Keratinocyte (primary cell): ENCODE measurements around the gene NME8. TPM values are rescaled to one million over a fixed set of nuclear protein-coding genes. Genes with fewer than 3 reads are reported as not detected.

ENCODE experiments used
- DNase-seq: peaks from one replicate; pipeline ENCODE4 v3.0.0-alpha.2; 2011; ENCODE audit warnings: low read depth, missing footprints, low spot score
- FAIRE-seq: peaks from 2 replicates; lab custom pipeline; 2011; peaks lifted over from hg19 to GRCh38; lab: Jason Lieb, UNC
- H2AFZ ChIP-seq: 2 replicates; pipeline ENCODE4 v1.6.0; 2012; ENCODE audit warnings: low read length, control low read depth, inconsistent platforms; ENCODE audit not compliant: control insufficient read depth
- H3K27ac ChIP-seq: 2 replicates; pipeline ENCODE4 v1.5.1; 2011; ENCODE audit warnings: low read length; ENCODE audit not compliant: control insufficient read depth, insufficient read depth
- H3K27me3 ChIP-seq: 3 replicates; pipeline ENCODE4 v1.6.0; 2011; ENCODE audit warnings: low read length; ENCODE audit not compliant: control insufficient read depth, insufficient read depth; ENCODE audit errors: extremely low read depth
- H3K36me3 ChIP-seq, 2 experiments: 2 replicates in 1 of 2; 3 replicates in 1 of 2; pipeline ENCODE4 v1.5.1; 2011; ENCODE audit warnings: low read length in 2 of 2, mild to moderate bottlenecking in 1 of 2; ENCODE audit not compliant: control insufficient read depth in 2 of 2, insufficient read depth in 2 of 2; ENCODE audit errors: extremely low read depth in 1 of 2
- H3K4me1 ChIP-seq: 3 replicates; pipeline ENCODE4 v1.5.1; 2011; ENCODE audit warnings: low read length; ENCODE audit not compliant: control insufficient read depth, insufficient read depth; ENCODE audit errors: extremely low read depth
- H3K4me2 ChIP-seq: 3 replicates; pipeline ENCODE4 v1.6.0; 2011; ENCODE audit warnings: low read depth, low read length; ENCODE audit not compliant: control insufficient read depth, insufficient read depth; ENCODE audit errors: extremely low read depth
- H3K4me3 ChIP-seq, 3 experiments: fragments of 200-600 bp in 1 of 3; sonication (generic) in 1 of 3; 2 replicates in 2 of 3; 3 replicates in 1 of 3; pipeline ENCODE4 v1.5.1; 2011 to 2016; ENCODE audit warnings: low read length in 3 of 3, mild to moderate bottlenecking in 3 of 3, control low read depth in 2 of 3, inconsistent platforms in 1 of 3, low read depth in 1 of 3, mixed read lengths in 1 of 3, mixed run types in 1 of 3, moderate library complexity in 1 of 3; ENCODE audit not compliant: control insufficient read depth in 2 of 3, insufficient read depth in 2 of 3; ENCODE audit errors: extremely low read depth in 1 of 3
- H3K79me2 ChIP-seq: 2 replicates; pipeline ENCODE4 v1.6.0; 2012; ENCODE audit warnings: low read length; ENCODE audit not compliant: control insufficient read depth, insufficient read depth
- H3K9ac ChIP-seq: 3 replicates; pipeline ENCODE4 v1.6.0; 2011; ENCODE audit warnings: low read length; ENCODE audit not compliant: control insufficient read depth, insufficient read depth; ENCODE audit errors: extremely low read depth
- H3K9me1 ChIP-seq: 3 replicates; pipeline ENCODE4 v1.6.0; 2011; ENCODE audit warnings: low read length; ENCODE audit not compliant: control insufficient read depth, insufficient read depth; ENCODE audit errors: extremely low read depth
- H3K9me3 ChIP-seq: 2 replicates; pipeline ENCODE4 v1.5.1; 2012; ENCODE audit warnings: low read depth, low read length; ENCODE audit not compliant: control insufficient read depth
- H4K20me1 ChIP-seq: 3 replicates; pipeline ENCODE4 v1.6.0; 2011; ENCODE audit warnings: low read length; ENCODE audit not compliant: control insufficient read depth, insufficient read depth; ENCODE audit errors: extremely low read depth
- CTCF ChIP-seq, 3 experiments: IDR thresholded peaks in 1 of 3; conservative IDR thresholded peaks in 1 of 3; optimal IDR thresholded peaks in 1 of 3; 2 replicates in 2 of 3; 3 replicates in 1 of 3; pipeline versions ENCODE3 to v1.5.1; 2011; ENCODE audit warnings: low read length in 3 of 3, mild to moderate bottlenecking in 3 of 3, moderate library complexity in 2 of 3, control low read depth in 1 of 3, inconsistent platforms in 1 of 3; ENCODE audit not compliant: insufficient read depth in 2 of 3; ENCODE audit errors: extremely low read depth in 1 of 3
- EZH2 ChIP-seq: IDR thresholded peaks from one replicate; pipeline ENCODE4 v1.6.1; 2012; ENCODE audit warnings: inconsistent platforms, mild to moderate bottlenecking, low read length, moderate library complexity
- dilution Hi-C: fragments of 300-500 bp; cut with MboI; formaldehyde crosslinking; loops from one replicate; pipeline ENCODE4 v1.7.0; 2020; ENCODE audit warnings: low sequenced_read_pairs; ENCODE audit not compliant: extremely low pct_ligation_motif_present
- polyA plus RNA-seq, 5 experiments: library from polyadenylated mRNA; depleted of rRNA in 3 of 5; stranded (reverse) in 3 of 5; stranded (forward) in 1 of 5; unstranded in 1 of 5; fragments of >200 nt; gene quantifications; 1 replicate in 1 of 5; 2 replicates in 3 of 5; 3 replicates in 1 of 5; pipeline versions ENCODE4 v1.2.1 to v1.2.3, GENCODE V29; 2011 to 2012; ENCODE audit warnings: missing spikeins in 2 of 5, low read depth in 1 of 5, low replicate concordance in 1 of 5

The NME8 gene
- polyA plus RNA-seq, 1 donor (not counting 4 experiments of a cell fraction or from before 2014, with no cell fraction given): not detected

- H3K4me2 ChIP-seq: no peak overlapping the region
- DNase-seq: no peak
- no peaks in the 10 kb centered on the region for H3K79me2 ChIP-seq
- H3K27me3 ChIP-seq: peaks cover 16% of the 10 kb centered on the region
- no peak overlapping the region for H3K27ac ChIP-seq
- dilution Hi-C loops: no loop called here
- TF ChIP-seq EZH2 (no peak), CTCF (optimal IDR thresholded peaks at IDR 0.05 in 1 of 3, IDR thresholded peaks at IDR 0.05 in 1 of 3, conservative IDR thresholded peaks at IDR 0.05 in 1 of 3; ENCODE audit: extremely low read depth in 1 of 3, insufficient read depth in 2 of 3, low read length in 3 of 3) (no peak)
- H3K9me1 ChIP-seq: no peaks in the 10 kb centered on the region
- no peak overlapping the region for H2AFZ ChIP-seq
- no peaks in the 10 kb centered on the region for H4K20me1 ChIP-seq
- H3K4me1 ChIP-seq: no peaks in the 10 kb centered on the region
- no peak for FAIRE-seq
- H3K9ac ChIP-seq: no peak overlapping the region
- no peak overlapping the region for H3K4me3 ChIP-seq
- no peaks in the 10 kb centered on the region for H3K36me3 ChIP-seq
- H3K9me3 ChIP-seq: no peaks in the 10 kb centered on the region
Measured at GRCh38 chr7:37921876-37922275, 73.5 kb downstream of the NME8 start.

GRCh38 chr7:37923996-37924395, 75.6 kb downstream of the NME8 start:
- H3K27ac ChIP-seq: no peak overlapping the region
- FAIRE-seq (no peak), DNase-seq (no peak)
- TF ChIP-seq EZH2 (no peak), CTCF (optimal IDR thresholded peaks at IDR 0.05 in 1 of 3, IDR thresholded peaks at IDR 0.05 in 1 of 3, conservative IDR thresholded peaks at IDR 0.05 in 1 of 3; ENCODE audit: extremely low read depth in 1 of 3, insufficient read depth in 2 of 3, low read length in 3 of 3) (no peak)
- no peak overlapping the region for H2AFZ ChIP-seq
- no peak overlapping the region for H3K4me3 ChIP-seq
- H3K36me3 ChIP-seq: no peaks in the 10 kb centered on the region
- H3K9me3 ChIP-seq: no peaks in the 10 kb centered on the region
- no peaks in the 10 kb centered on the region for H3K79me2 ChIP-seq
- no peak overlapping the region for H3K9ac ChIP-seq
- dilution Hi-C loops: no loop called here
- no peaks in the 10 kb centered on the region for H3K9me1 ChIP-seq
- no peaks in the 10 kb centered on the region for H4K20me1 ChIP-seq
- peaks cover 11% of the 10 kb centered on the region for H3K27me3 ChIP-seq
- H3K4me1 ChIP-seq: no peaks in the 10 kb centered on the region
- no peak overlapping the region for H3K4me2 ChIP-seq
